Gastroesophageal sphincter (tissue), 3 donors: ENCODE data around the gene KRTAP10-12.

Experiments used
- CTCF ChIP-seq, 4 experiments: fragments of 200-600 bp in 2 of 4; fragments of 450-650 bp in 2 of 4; sonication (generic) in 1 of 4; IDR thresholded peaks; one replicate each; pipeline ENCODE4 v1.5.1; 2017 to 2019; ENCODE audit warnings: antibody characterized with exemption in 4 of 4, mild to moderate bottlenecking in 2 of 4, moderate library complexity in 2 of 4
- POLR2A ChIP-seq, 2 donors: fragments of 450-650 bp; IDR thresholded peaks; one replicate each; pipeline ENCODE4 v1.6.1; 2017; ENCODE audit warnings: antibody characterized with exemption in 2 of 2, mild to moderate bottlenecking in 2 of 2, moderate library complexity in 1 of 2
- POLR2AphosphoS5 ChIP-seq: sonication (generic); formaldehyde crosslinking; IDR thresholded peaks from one replicate; pipeline ENCODE4 v1.6.1; 2017; ENCODE audit warnings: antibody characterized with exemption

GRCh38 chr21:44727321-44727720, 30.3 kb downstream of the KRTAP10-12 start:
- TF ChIP-seq POLR2A (IDR thresholded peaks at IDR 0.05) (no peak), POLR2AphosphoS5 (no peak), CTCF (IDR thresholded peaks at IDR 0.05) (no peak)
